IMR-90 (cell line): ENCODE measurements around the gene OR2C1.

Source experiments
- CTCF ChIP-seq: conservative IDR thresholded peaks from 2 replicates; pipeline ENCODE4 v1.5.1; 2012; ENCODE audit warnings: mild to moderate bottlenecking, low read depth, low read length, improper control_type of control experiment
- POLR2A ChIP-seq: IDR thresholded peaks from 2 replicates; pipeline ENCODE4 v1.6.1; 2012; ENCODE audit warnings: mild to moderate bottlenecking, low read depth, low read length
- USF2 ChIP-seq: fragments of 150-350 bp; IDR thresholded peaks from 2 replicates; pipeline ENCODE4 v1.6.1; 2017; ENCODE audit warnings: mild to moderate bottlenecking, antibody characterized with exemption, low read length, low read depth

- TF ChIP-seq CTCF (no peak), USF2 (no peak), POLR2A (no peak)
Measured at GRCh38 chr16:3356118-3356517, 429 bp downstream of the OR2C1 start.
